ENCODE data around the gene ARHGAP20.

Gene ARHGAP20, protein sequence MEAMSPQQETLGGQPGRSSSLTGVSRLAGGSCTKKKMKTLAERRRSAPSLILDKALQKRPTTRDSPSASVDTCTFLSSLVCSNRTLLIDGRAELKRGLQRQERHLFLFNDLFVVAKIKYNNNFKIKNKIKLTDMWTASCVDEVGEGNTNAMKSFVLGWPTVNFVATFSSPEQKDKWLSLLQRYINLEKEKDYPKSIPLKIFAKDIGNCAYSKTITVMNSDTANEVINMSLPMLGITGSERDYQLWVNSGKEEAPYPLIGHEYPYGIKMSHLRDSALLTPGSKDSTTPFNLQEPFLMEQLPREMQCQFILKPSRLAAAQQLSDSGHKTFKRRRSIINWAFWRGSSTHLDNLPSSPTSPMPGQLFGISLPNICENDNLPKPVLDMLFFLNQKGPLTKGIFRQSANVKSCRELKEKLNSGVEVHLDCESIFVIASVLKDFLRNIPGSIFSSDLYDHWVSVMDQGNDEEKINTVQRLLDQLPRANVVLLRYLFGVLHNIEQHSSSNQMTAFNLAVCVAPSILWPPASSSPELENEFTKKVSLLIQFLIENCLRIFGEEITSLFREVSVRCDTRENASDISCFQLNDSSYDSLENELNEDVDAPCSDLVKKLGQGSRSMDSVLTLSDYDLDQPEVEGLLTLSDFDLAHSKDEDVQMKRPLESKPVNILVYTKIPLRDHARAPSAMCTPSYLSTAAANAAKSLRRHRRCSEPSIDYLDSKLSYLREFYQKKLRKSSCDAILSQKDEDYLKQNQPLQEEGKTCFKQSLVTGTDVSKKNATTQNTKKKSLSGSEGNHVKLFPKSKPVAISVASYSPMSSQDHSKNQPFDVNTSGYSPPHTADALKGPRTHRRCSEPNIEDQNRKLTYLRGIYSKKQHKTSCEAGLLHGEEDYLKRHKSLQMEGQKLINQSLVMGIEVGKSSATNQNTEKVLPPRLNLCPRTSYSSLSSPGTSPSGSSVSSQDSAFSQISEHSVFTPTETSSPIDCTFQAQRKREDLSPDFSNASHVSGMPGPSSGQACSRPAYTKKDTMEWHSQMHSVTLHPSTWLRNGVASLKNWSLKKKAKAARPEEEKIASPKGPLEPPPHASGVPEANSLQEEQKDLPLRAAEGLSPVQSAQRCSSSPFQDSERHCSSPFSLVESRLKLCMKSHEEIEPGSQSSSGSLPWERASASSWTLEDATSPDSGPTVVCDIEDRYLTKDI

DNA sequence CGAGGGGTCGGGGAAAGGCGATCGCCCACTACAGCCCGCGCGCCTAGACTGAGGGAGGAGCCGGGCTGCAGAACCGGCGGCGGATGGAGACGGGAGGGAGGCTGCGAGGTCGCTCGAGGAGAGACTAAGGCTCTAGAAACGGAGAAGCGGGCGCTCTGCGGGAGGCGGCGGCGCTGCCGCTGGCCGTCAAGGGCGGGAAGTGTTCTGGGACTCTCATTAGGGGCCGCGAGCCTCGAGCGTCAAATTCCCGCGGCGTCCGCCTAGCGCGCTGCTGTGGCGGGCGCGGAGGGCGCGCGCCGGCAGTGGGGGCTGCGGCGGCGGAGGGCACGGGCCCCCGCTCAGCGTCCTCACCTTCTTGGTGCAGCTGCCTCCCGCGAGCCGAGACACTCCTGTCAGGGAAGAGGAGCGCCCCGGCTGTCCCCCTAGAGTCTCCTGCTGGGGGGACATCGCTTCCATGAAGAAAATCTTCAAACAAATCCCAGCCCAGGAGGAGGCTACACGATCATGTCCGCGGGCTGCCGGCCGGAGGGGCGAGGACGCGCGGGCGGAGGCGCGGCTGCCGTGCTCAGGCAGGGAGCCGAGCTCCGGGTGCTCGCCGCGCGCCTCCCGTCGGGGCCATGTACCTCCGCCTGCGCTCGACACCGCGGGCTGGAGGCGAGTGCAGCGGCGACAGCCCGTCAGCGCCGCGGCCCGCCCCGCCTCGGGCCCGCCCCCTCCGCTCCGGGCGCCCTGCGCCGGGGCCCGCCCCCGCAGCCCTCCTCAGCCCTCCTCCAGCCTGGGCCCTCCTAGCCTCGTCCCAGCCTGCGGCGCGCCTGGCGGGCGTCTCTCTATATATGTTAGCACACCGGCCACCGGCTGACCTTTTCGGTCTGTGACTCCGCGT, at the start of gene ARHGAP20:
Gene ARHGAP20, minus strand, starts transcription at position 662 of the 883 bp plus-strand sequence. Its CDS starts 206 bp downstream, at position 456.
- no peak for DNase-seq

DNA sequence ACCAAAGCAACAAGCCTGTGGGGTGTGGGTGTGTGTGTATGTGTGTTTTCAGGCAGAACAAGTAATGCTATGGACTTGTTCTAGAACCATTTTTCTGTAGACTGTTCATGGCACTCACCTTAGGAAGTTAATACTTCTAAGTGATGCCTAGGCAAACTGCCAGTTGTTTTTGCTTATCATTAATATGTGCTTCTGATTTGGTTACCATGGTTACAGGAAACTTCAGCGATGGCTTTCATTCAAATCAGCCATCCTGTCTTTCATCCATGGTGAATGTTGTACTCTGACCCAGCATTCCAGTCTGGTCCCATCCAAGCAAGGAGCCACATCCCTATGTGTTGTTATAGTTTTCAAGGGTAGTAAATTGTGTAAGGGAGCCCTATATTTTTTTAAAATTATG, 49.8 kb upstream of the ARHGAP20 start:
- no peak for DNase-seq

DNA sequence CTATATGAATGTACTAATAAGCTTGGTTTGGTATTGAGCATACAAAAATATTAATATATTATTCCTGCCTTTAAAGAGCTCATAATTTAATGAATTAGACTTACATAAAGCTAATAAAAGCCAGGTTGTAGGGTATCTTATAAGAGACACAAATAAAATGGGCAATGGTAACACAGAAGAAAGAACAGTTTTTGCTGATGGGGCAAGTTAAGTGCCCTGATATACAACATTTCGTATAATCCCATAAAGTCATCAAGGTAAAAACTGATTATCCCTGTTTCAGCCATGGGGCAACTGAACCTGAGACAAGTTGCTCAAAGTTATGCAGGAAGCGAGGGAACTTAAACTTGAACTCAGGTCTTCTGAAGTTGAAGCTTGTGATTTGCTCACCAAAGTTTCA, 48.9 kb upstream of the ARHGAP20 start:
- DNase-seq, result no peak

DNA sequence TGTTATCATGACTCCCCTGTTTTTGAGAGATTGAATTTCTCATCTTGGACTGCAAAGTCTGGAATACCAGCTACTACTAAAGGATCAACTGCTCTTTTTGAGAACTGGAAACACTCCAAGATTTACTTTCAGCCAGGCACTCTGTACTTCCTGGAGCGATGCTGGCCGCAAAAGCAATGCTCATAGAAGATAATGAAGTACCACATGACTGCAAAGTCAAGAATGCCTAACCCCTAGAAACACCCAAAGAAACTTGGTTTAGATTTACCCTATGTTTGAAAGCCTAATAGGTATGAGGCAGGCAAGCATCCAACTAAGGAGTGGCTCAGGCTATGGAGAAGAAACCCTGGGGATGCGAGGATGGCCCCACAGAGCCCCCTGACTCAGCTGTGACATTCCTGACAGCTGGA, 47.7 kb upstream of the ARHGAP20 start:
- no peak for DNase-seq

DNA sequence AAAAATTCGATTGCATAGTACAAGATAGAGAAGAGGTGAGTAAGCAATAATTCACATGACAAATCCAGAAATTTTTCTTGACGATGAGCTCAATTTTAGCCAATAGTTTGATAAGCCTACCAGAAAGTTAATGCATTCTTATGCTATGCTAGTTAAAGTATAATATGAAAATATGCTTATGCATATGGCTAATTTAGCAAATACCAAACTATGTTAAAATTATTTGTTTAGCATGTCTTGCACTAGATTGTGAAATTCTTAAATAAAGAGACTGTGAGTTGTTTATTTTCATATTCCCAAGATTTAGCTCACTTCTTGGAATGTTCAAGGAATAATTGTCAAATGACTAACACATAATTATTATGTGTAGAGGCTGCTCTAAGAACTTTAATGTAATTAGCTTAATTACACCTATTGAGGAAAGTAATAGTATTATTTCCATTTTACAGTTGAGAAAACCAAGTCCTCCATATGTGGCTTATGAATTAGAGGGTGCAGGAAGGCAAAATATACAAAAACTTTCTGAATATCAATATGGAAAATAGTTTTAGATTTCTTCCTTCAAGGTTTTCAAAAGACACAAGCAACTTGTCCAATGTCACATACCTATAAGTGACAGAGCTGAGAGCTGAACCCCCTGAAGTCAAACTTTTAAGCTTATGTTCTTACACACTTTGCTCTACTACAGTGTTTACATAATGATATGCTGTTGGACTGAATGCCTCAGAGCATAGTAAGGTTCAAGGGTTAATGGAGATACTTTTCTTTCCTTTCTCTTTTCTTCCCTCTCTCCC, 45.9 kb upstream of the ARHGAP20 start:
- no peak for DNase-seq

DNA sequence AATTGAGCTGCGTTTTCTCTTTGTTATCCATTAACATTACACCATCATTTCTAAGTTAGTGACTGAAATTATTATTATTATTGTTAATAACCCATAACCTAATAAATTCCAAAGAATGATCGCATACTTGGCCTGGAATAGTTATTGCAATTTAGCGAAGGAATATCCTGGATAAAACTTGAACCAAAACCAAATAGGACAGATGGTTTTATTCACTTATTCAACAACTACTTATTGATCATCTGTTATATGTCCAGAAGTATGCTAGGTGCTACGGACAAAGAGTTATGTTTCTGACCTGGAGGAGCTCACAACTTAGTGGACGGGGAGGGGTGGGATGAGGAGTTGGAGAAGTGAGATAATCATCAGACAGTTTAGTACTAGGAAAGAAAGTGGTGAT, 44.8 kb upstream of the ARHGAP20 start:
- no peak for DNase-seq

DNA sequence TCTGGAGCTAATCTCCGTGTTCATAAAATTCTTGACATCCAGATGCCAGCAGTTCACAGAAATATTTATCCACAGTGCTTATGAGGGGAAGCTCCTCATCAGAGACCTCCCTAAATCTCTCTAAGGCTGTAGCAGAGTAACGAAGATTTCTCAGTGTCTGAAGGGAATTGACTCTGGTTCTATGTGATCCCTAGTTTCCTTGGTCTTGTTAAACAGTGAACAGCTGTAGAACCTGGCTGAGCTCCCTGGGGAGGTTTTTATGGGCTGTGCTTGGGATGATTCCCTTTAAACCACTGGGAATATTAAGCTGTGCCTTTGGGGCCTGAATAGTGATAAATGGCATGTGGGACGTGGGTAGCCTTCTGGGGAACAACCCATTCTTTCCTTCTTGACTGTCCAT, 43.7 kb upstream of the ARHGAP20 start:
- DNase-seq, result no peak

DNA sequence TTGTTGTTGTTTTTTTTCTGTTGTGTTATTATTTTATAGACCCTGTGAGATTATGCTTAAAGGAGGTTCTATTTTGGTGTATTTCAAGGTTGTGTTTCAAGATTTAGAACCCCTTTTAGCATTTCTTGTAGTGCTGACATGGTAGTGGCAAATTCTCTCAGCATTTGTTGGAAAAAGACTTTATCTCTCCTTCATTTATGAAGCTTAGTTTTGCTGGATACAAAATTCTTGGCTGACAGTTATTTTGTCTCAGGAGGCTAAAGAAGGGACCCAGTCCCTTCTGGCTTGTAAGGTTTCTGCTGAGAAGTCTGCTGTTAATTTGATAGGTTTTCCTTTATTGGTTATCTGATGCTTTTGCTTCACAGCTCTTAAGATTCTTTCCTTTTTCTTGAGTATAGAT, 40.7 kb upstream of the ARHGAP20 start:
- no peak for DNase-seq

DNA sequence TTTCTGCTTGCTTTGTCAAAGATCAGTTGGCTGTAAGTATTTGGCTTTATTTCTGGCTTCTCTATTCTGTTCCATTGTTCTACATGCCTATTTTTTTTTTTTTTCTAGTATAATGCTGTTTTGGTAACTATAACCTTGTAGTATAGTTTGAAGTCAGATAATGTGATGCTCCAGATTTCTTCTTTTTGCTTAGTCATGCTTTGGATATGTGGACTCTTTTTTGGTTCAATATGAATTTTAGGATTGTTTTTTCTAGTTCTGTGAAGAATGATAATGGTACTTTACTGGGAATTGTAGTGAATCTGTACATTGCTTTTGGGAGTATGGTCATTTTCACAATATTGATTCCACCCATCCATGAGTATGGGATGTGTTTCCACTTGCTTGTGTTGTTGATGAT, 37.9 kb upstream of the ARHGAP20 start:
- no peak for DNase-seq

DNA sequence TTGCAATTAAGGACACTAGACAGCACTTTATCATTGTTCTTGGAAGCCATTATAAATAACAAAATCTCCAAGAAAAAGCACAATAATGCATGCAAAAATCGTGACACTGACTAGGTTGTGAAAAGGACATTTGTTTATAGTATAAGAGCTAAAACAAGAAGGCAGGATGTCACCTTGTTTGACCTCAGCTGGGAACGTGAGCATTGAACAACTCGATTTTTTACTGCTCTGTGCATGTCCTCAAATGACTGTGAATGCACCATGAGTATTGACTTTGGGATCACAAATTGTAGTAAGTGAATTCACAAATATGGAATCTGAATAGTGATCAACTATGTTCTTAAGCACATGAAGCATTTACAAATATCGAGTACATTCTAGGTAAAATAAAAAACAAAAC, 35.3 kb upstream of the ARHGAP20 start:
- DNase-seq, result no peak

DNA sequence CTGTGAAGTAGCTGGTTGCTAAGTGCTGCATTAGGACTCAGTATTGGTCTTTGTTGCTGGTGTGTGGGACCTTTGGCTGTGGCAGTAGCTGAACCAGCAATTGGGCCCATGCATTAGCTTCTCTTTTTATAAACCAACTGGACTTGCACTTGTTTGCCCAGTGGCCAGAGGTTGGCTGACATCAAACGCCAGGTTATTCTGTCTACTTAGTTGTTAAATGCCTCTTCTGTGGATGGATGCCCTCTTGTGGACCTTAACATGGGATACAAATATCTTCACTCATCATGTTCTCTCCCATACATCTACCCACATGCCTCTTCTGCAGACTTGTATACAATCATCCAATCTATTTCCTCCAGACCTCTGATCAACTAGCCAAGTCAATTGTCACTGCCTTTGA, 26.4 kb upstream of the ARHGAP20 start:
- DNase-seq, result no peak

DNA sequence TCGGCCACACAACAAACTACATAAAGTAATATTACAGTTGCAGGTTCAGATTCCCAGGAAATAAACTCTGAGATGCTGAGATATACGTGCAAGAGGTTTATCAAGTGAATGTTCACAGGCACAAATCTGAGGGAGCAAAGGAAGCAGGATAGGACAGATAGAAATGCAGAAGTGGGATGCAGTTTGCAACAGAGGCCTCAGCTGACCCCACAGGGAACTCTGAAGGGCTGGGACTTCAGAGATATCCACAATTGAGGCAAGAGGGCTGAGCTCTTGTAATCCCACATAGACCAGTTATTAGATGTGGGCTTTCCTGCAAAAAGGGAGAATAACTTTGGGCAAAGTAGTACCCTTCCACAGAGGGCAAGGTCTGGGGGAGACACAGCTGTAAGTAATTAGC, 25.4 kb upstream of the ARHGAP20 start:
- DNase-seq, result no peak

DNA sequence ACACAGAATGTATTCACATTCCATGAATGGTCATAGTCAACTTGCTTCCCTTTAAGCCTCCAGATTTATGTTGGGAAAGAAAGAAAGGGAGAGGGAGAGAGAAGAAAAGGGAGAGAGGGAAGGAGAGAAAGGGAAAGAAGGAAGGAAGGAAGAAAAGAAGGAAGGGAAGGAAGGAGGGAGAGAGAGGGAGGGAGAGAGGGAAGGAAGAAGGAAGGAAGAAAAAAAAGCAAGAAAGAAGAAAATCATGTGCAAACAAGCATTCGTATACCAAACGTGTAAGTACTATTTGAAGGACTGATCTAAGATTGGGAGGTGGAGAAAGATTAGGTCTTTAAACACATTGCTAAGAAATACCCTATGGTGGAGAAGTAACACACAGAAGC, 23.9 kb upstream of the ARHGAP20 start:
- DNase-seq, result no peak

DNA sequence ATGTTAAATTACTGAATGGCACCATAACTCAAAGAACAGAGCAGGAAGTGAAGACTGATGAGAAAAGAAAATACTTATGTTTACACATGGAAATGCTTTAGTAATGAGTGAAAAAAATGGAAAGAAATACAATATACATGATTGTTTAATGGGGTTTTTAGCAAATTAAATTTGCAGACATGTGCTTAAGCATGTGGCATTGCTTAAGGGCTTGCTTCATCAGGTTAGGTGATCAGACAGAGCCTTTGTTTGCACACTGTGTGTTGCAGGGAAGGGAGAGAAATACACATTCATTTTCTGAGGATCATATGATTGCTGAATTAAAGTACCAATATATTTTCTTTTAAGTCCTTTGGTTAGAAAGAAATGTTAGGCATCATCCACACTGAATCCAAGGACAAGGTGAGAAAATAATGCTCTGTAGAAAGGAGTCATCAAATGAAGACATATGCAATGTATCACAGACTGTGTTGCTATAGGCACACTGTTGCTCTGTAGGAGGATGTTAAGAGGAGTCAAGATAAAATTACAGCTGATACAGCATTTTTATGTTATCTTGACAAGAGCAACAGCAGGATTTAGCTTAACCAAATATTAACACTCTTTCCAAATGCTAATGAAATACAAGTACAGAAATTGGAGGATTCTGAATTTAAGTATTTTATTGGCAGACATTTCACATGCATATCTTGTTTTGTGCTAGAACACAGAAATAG, 23.4 kb upstream of the ARHGAP20 start:
- no peak for DNase-seq

DNA sequence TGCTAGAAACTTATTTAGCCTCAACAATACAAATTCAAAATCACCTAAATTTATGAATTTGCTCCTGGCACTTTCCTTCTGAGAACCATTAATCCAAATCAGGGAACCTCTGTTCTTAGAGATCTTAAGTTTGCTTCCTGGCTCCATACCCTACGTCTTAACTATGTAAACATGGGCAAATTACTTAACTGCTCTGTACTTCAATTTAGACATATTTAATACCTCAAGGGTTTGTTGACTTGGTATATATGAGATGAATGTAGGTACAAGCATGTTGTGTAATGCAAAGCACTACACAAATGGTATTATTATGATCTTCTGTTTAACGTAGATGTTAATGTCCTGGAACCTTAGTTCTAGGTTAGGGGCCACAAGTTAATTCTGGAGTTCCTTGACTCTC, 22.6 kb upstream of the ARHGAP20 start:
- no peak for DNase-seq

DNA sequence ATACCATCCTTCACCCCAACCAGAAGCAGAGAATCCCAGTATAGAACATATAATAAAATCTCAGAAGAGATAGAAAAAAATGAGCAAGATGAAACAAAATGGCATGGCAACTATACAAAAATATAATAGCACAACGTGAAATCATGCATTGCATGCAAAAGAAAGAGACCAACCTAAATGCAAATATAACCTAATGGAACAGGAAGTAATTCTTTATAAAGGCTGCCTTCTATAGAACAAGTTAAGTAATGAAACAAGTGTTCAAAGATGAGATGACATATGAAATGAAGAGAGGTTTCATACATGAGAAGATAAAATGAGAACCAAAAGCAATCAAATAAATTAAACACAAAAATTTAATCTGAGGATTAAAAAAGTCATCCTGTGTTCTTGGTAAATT, 18.5 kb upstream of the ARHGAP20 start:
- no peak for DNase-seq

DNA sequence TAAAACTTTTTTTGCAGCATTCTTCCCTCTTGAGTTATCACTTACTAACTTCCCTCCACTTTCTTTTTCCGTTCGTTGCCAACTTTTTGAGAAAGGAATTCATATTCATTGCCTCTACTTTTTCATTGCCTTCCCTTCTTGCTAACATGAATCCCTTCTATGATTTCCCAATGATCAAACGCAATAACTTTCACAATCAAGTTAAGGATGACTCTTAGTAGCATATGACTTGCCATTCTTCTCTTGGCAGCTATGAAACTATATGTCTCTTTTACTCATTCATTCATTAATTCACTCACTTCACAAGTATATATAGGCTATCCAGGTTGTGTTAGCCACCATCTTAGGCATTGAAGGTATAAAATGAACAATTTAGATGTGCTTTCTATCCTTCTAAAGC, 16.6 kb upstream of the ARHGAP20 start:
- no peak for DNase-seq

DNA sequence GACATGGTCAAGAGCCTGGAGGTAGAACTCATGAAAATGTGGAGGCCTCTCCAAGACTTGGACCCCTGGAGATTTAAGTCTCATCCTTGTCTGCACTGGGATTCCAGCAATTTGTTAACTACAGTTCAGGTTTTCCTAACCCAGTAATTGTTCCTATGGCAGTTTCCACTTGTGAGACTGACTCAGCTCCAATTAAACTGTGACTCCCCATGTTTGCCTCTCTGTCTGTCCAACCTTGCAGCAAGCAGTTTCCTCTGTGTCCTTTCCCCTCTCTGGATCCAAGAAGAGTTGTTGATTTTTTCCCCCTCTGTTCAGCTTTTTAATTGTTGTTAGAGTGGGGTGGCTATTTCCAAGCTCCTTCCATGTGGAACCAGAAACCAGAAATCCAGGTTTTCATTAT, 16.2 kb upstream of the ARHGAP20 start:
- DNase-seq, result no peak

DNA sequence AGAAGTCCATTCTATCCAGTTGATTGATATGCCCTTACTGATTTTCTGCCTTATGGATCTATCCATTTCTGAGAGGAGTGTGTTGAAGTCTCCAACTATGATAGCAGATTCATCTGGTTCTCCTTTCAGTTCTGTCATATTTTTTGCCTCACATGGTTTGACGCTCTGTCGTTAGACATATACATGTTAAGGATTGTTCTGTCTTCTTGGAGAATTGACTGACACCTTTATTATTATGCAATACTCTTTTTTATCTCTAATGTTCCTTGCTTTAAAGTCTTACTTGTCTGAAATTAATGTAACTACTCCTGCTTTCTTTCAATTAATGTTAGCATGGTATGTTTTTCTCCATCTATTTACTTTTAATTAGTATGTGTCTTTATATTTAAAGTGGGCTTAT, 12.1 kb upstream of the ARHGAP20 start:
- DNase-seq, result no peak

DNA sequence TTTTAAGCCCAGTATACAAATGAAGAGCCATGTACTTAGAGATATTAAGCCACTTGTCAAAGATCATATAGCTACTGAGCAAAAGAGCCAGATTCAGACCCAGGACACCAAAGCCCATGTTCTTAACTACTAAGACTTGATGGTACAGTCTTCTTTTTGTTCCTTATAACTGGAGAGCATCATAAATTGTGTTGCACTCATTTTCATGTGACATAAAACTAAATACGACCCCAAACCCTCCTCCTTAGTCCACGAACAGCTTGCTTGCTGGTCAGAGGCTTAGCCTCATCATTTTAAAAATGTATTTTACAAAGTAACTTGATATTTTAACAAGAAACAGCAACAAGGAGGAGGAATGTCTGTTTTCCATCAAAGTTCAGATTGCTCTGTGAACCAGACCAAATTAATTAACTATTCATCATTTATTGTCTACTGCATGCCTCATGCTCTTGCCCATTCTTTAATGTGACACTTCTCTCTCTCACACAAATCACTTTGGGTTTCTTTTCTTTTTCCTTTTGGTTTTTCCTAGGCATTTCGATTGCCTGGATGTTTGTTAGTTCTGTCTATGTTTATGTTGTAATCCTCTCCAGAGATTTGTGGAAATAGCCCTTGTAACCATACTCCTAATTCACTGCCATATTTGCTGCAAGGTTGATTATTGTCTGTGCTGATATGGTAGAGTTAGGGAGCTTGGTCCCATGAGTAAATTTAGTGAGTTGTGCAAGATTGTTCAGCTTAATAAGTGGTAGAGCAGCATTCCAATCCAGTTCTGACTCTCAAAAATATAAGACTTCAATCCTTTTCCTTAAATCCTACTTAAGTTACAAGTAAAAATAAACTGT, 8.4 kb upstream of the ARHGAP20 start:
- no peak for DNase-seq
